Stomach (tissue), 4 donors: Measurements from ENCODE around the gene GUCY1A2.

Experiments used
- POLR2A ChIP-seq, 4 donors: fragments of 450-650 bp; IDR thresholded peaks; one replicate each; pipeline ENCODE4 v1.6.1; 2016; ENCODE audit warnings: antibody characterized with exemption in 4 of 4, control low read depth in 2 of 4, mild to moderate bottlenecking in 1 of 4, moderate library complexity in 1 of 4
- TF ChIP-seq, protein P1 (sequence below), 7 experiments: fragments of 450-650 bp in 4 of 7; fragments of 200-600 bp in 3 of 7; sonication (generic) in 3 of 7; IDR thresholded peaks; one replicate each; pipeline ENCODE4 v1.5.1; 2016 to 2019; ENCODE audit warnings: antibody characterized with exemption in 7 of 7, control low read depth in 2 of 7, mild to moderate bottlenecking in 1 of 7

DNA sequence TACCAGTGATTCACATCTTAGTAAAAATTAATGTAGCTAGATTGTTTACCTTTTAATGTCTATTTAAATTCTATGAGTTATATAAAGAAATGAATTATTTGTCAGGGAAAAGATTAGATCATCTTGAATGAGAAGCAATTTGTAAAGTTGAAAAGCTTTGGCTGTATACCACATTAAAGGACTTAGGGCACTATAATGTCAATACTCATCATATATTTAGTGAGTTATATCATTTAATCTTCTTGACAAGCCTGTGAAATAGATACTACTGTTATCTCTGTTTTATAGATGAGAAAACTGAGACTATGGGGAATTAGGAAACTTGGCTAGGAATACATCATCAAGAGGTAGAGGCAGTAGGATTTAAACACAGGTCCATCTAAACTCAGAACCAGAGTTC, 160.1 kb downstream of the GUCY1A2 start:
- TF ChIP-seq, protein P1, sequence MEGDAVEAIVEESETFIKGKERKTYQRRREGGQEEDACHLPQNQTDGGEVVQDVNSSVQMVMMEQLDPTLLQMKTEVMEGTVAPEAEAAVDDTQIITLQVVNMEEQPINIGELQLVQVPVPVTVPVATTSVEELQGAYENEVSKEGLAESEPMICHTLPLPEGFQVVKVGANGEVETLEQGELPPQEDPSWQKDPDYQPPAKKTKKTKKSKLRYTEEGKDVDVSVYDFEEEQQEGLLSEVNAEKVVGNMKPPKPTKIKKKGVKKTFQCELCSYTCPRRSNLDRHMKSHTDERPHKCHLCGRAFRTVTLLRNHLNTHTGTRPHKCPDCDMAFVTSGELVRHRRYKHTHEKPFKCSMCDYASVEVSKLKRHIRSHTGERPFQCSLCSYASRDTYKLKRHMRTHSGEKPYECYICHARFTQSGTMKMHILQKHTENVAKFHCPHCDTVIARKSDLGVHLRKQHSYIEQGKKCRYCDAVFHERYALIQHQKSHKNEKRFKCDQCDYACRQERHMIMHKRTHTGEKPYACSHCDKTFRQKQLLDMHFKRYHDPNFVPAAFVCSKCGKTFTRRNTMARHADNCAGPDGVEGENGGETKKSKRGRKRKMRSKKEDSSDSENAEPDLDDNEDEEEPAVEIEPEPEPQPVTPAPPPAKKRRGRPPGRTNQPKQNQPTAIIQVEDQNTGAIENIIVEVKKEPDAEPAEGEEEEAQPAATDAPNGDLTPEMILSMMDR (IDR thresholded peaks at IDR 0.05) = no peak
- no peak for TF ChIP-seq POLR2A (IDR thresholded peaks at IDR 0.05)
